ENCODE measurements around the gene STAT5B. TPM values are rescaled to one million over a fixed set of nuclear protein-coding genes. Genes with fewer than 3 reads are reported as not detected.

The STAT5B gene
- total and polyA plus RNA-seq, 2 of the 13 experiments (the other 11 are each of a cell fraction or from before 2014, with no cell fraction given): 21.0 to 42.8 TPM

DNA sequence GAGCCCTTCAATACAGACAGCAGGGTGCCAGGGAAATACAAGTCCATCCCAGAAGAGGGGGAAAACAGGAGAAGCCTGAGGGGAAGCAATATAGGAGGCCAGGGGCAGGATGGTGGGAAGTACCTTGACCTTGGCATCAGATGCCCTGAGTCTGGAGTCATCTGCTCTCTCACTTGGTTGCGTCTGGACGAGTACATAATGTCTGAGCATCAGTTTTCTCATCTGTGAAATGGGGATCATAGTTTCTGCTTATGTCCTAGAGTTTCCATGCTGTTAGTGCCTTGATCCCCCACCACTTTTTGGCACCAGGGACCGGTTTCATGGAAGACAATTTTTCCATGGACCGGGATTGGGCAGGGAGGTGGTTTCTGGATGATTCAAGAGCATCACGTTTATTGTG is 14.4 kb upstream of the STAT5B start:
- FAIRE-seq (no peak), DNase-seq (ENCODE audit: low spot score) (no peak), ATAC-seq (no peak)
- no TSS peak for BruUV-seq (replicated peaks)
- ChIA-PET CTCF (ENCODE audit: low intra/inter-chr PET ratio, low total read pairs) (no interaction called here), POLR2A (interaction anchor here (2.3 kb wide), 1 partner anchor 14 kb away, joined by 5 read pairs; no protein-coding TSS in a partner anchor)
- Histone ChIP-seq H3K4me3 (replicated peaks in 1 of 3; ENCODE audit: insufficient read depth in 1 of 3, low read depth in 2 of 3, low read length in 3 of 3) (no peak overlapping the region), H3K27me3 (ENCODE audit: control insufficient read depth in 1 of 2, insufficient read depth in 2 of 2, low read length in 2 of 2) (peaks cover 6 to 26% of the 10 kb centered on the region in 2 experiments; a peak in 4 of 5 replicates), H3K36me3 (replicated peaks in 1 of 2; ENCODE audit: control insufficient read depth in 1 of 2, insufficient read depth in 2 of 2, low read length in 2 of 2) (no peaks in the 10 kb centered on the region), H2AFZ (ENCODE audit: low read length) (no peak overlapping the region), H3K4me2 (ENCODE audit: low read depth, low read length) (no peak overlapping the region), H4K20me1 (ENCODE audit: insufficient read depth, low read length) (no peaks in the 10 kb centered on the region), H3K9me3 (ENCODE audit: low read length) (no peaks in the 10 kb centered on the region), H3K79me2 (ENCODE audit: insufficient read depth, low read length) (no peaks in the 10 kb centered on the region), H3K4me1 (ENCODE audit: insufficient read depth, low read length) (peaks cover 33% of the 10 kb centered on the region), H3K27ac (ENCODE audit: extremely low read length, insufficient read depth, low read length) (no peak overlapping the region), H3K9ac (ENCODE audit: insufficient read depth, low read depth, low read length) (no peak overlapping the region)
- TF ChIP-seq, protein P1, sequence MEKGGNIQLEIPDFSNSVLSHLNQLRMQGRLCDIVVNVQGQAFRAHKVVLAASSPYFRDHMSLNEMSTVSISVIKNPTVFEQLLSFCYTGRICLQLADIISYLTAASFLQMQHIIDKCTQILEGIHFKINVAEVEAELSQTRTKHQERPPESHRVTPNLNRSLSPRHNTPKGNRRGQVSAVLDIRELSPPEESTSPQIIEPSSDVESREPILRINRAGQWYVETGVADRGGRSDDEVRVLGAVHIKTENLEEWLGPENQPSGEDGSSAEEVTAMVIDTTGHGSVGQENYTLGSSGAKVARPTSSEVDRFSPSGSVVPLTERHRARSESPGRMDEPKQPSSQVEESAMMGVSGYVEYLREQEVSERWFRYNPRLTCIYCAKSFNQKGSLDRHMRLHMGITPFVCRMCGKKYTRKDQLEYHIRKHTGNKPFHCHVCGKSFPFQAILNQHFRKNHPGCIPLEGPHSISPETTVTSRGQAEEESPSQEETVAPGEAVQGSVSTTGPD (CRISPR knock-in tag; IDR thresholded peaks at IDR 0.05): no peak
- TF ChIP-seq ZNF629 (CRISPR knock-in tag; conservative IDR thresholded peaks at IDR 0.05): peak; percentile 87
- no peak for TF ChIP-seq ZNF616 (CRISPR knock-in tag; IDR thresholded peaks at IDR 0.05; ENCODE audit: low read depth)
- 0 out of 2 replicates have a peak, but pooled peaks have one; percentile 16 for TF ChIP-seq ZMYM3 (CRISPR knock-in tag; IDR thresholded peaks at IDR 0.05)
- peak; percentile 16; the same call in 1 of the 2 replicates for TF ChIP-seq ADNP (CRISPR knock-in tag; IDR thresholded peaks at IDR 0.05)
- in situ Hi-C loops (cut with HindIII; ENCODE audit: extremely low pct_ligation_motif_present, low pct_unique_long_range_greater_than_20kb): no loop called here
- intact Hi-C loops (cut with micrococcal nuclease; ENCODE audit: unreplicated experiment): no loop called here
- 79% methylated on average over 5 of the region's 5 CpGs for WGBS (ENCODE audit: low lambda C conversion rate)

DNA sequence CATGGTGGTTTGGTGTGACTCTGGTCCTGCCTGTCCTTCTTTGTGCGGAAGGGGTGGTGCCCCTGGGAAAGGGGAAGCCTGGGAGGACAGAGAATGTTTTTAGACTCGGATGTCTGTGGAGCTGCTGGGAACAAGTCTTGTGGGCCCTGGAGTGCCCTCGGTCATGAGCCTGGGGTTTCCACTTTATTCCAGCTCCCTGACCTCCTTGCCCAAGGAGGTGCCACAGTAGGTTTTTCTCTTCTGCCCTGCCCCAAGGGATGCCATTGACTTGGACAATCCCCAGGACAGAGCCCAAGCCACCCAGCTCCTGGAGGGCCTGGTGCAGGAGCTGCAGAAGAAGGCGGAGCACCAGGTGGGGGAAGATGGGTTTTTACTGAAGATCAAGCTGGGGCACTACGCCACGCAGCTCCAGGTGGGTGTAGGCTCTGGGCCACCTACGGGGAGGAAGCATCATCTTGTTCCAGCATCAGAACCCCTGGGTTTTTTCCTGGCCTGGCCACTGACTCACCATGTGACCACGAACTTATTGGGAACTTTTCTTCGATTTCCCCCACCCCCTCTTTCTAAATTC is 13.5 kb upstream of the STAT5B start:
- ChIA-PET CTCF (ENCODE audit: low intra/inter-chr PET ratio, low total read pairs) (no interaction called here), POLR2A (interaction anchor here (1.1 to 2.3 kb wide), 3 partner anchors 13 to 20 kb away, joined by 4 to 5 read pairs (median 5); no protein-coding TSS in a partner anchor)
- H3K27me3 ChIP-seq (ENCODE audit: control insufficient read depth in 1 of 2, insufficient read depth in 2 of 2, low read length in 2 of 2): peaks cover 6 to 26% of the 10 kb centered on the region in 2 experiments; a peak in 4 of 5 replicates
- intact Hi-C loops (cut with micrococcal nuclease; ENCODE audit: unreplicated experiment) (loop anchor here (10.0 kb wide), 1 partner anchor 65 kb away; no protein-coding TSS in a partner anchor), in situ Hi-C loops (cut with HindIII; ENCODE audit: extremely low pct_ligation_motif_present, low pct_unique_long_range_greater_than_20kb) (no loop called here)
- FAIRE-seq (no peak), ATAC-seq (no peak), DNase-seq (ENCODE audit: low spot score) (no peak)
- BruUV-seq (replicated peaks): no TSS peak
- H3K4me1 ChIP-seq (ENCODE audit: insufficient read depth, low read length): peaks cover 29% of the 10 kb centered on the region
- 73% methylated on average over 9 of the region's 9 CpGs for WGBS (ENCODE audit: low lambda C conversion rate)
- H3K4me2 ChIP-seq (ENCODE audit: low read depth, low read length): no peak overlapping the region
- no peak for TF ChIP-seq HOXA7 (CRISPR knock-in tag; IDR thresholded peaks at IDR 0.05)
- no peak for TF ChIP-seq PLRG1 (conservative IDR thresholded peaks at IDR 0.05)
- TF ChIP-seq ZNF780A (CRISPR knock-in tag; IDR thresholded peaks at IDR 0.05): no peak
- no peak overlapping the region for H3K9ac ChIP-seq (ENCODE audit: insufficient read depth, low read depth, low read length)
- H3K79me2 ChIP-seq (ENCODE audit: insufficient read depth, low read length): no peaks in the 10 kb centered on the region
- no peak overlapping the region for H3K4me3 ChIP-seq (replicated peaks in 1 of 3; ENCODE audit: insufficient read depth in 1 of 3, low read depth in 2 of 3, low read length in 3 of 3)
- H3K27ac ChIP-seq (ENCODE audit: extremely low read length, insufficient read depth, low read length): no peak overlapping the region
- no peak overlapping the region for H2AFZ ChIP-seq (ENCODE audit: low read length)
- H3K9me3 ChIP-seq (ENCODE audit: low read length): no peaks in the 10 kb centered on the region
- H4K20me1 ChIP-seq (ENCODE audit: insufficient read depth, low read length): no peaks in the 10 kb centered on the region
- H3K36me3 ChIP-seq (replicated peaks in 1 of 2; ENCODE audit: control insufficient read depth in 1 of 2, insufficient read depth in 2 of 2, low read length in 2 of 2): no peaks in the 10 kb centered on the region
